Head of caudate nucleus (tissue), 42 donors: ENCODE measurements around the gene OR2T6.
"Not testable (repeated sequence)": the region's sequence is repeated elsewhere in the genome, so short reads cannot be mapped to it uniquely, and the experiment has no call there.

Experiments
- DNase-seq, 42 donors: peaks; one replicate each; pipeline versions ENCODE4 v3.0.0 to v3.0.0-alpha.2; 2020 to 2021; ENCODE audit warnings: mixed read lengths in 7 of 42
- intact Hi-C: fragments of 100-400 bp; cut with DNase I; formaldehyde crosslinking; loops from one replicate; pipeline ENCODE4 v1.15.0; 2022

Gene OR2T6, protein sequence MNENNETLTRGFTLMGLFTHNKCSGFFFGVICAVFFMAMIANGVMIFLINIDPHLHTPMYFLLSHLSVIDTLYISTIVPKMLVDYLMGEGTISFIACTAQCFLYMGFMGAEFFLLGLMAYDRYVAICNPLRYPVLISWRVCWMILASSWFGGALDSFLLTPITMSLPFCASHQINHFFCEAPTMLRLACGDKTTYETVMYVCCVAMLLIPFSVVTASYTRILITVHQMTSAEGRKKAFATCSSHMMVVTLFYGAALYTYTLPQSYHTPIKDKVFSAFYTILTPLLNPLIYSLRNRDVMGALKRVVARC

DNA sequence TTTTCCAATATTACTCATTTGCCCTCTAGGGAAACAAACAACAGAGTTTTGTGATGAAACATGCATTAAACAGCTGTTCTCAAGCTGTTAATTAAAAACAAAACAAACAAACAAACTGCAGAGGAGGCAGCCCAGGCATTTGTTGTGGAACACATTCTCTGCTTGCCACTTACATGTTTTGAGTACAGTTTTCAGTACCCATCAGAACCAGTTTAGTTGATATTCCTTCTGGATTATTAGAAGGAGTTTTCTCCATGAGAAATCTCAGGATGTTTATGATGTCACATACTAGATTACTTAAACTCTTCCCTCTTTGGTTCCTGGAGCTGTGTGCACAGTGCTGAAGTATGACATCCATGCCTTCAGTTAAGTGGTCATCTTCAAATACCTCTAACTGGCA lies at the start of gene OR2T6:
TSS of gene OR2T6 (plus strand) at position 301 of the 400 bp plus-strand sequence. CDS start 11,863 bp downstream, outside the sequence.
- intact Hi-C loops: no loop called here
- no peak for DNase-seq

DNA sequence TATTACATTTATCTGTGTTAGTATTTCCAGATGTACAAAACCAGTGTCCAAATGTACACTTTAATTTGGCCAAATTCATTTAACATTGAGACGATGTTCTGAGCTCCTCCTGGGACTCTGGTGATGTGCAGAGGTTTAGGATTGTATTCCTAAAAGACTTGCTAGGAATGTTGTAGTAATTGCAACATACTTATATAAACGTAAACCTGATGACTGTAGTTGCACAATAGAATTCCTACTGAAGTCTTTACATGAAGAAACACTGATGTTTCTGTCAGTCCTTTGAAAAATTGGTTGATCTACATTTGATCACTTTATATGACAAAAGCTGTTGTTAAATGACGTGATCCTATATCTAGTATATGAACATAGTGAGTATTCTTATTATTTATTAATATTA lies 32.1 kb upstream of the OR2T6 start:
- DNase-seq: no peak
- intact Hi-C loops: no loop called here

DNA sequence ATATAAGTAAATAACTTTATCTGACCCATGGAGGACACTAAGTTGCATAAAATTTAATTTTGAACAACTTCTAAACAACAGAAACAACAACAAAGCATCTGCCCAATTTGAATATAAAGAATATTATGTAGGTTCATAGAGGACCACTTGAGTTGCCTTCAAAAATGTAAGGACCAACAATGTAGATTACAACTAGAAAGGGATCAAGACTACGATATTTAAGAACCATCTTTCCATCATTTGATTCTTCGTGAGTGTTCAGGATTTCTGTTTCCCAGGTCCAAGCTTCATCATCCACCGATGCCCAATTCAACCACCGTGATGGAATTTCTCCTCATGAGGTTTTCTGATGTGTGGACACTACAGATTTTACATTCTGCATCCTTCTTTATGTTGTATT lies 27.1 kb upstream of the OR2T6 start, which contains the start of gene OR14C36:
TSS of gene OR14C36 (plus strand) at position 301 of the 400 bp plus-strand sequence. CDS start at position 301, 0 bp downstream.
- intact Hi-C loops: no loop called here
- DNase-seq: no peak

DNA sequence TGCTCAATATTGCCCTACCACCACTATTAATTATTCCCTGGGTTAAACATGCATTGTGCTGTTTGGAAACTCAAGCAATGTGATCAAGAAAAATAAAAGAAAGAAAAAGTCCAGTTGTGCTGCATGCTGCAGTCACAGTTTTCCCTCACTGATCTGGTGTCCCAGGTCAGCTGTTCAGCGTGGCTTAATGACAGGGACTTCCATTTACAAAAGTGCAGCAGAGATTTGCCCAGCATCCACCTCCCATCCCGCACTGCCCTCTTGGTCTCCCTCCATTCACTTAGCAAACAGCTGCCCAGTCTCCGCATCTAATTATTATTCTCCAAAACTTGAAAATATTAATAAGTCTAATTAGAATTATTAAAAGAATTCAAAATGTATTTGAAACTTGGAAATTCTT lies 16.1 kb upstream of the OR2T6 start:
- DNase-seq: peak in 18 of 42 donors; percentile 11 to 56 (median 30)
- intact Hi-C loops: no loop called here

DNA sequence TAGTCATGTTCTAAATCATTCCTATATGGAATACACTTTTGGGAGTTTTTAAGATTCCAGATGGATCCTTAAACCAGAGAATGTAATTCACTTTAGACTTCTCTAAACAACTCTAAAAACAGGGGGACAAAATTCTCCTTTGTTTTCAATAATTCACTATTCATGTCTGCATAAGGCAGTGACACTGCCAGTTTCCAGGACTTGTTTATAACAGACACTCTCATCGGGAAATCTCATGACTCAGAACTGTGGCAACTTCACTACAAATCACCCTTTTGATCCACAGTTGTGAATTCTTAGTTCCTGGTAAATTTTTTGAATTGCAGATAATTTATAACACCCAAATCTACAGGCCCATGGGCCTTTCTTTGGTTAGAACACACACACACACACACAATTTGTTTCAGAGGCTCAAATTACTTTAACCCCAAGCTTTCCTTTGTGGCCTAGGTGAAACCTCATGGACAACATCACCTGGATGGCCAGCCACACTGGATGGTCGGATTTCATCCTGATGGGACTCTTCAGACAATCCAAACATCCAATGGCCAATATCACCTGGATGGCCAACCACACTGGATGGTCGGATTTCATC lies 14.3 kb upstream of the OR2T6 start, which contains the start of gene OR2T4:
TSS of gene OR2T4 (plus strand) at position 545 of the 595 bp plus-strand sequence. CDS start at position 545, 0 bp downstream.
- peak in 12 of 42 donors; percentile 6 to 68 (median 39) for DNase-seq
- intact Hi-C loops: loop anchor here (10.0 kb wide), 1 partner anchor 46 kb away; no protein-coding TSS in a partner anchor

DNA sequence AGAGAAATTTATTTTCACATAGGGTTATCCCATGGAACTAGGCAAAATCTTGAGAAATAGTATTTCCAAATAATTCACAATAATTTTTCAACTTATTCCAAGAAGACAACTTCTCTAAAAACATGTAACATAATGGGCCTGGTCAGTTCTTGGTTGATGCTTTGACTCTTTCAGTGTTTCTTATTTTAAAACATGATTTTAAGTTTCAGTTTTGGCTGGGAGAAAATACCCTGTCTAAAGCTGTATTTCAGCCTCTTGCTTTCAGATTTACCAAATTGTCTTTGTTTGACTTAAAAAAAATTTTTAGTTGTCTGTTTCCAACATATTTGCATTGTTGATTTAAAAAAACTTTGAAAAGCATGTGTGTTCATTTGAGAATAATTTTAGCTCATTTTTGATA lies 8.9 kb upstream of the OR2T6 start:
- DNase-seq: no peak
- intact Hi-C loops: loop anchor here (10.0 kb wide), 1 partner anchor 52 kb away; no protein-coding TSS in a partner anchor

DNA sequence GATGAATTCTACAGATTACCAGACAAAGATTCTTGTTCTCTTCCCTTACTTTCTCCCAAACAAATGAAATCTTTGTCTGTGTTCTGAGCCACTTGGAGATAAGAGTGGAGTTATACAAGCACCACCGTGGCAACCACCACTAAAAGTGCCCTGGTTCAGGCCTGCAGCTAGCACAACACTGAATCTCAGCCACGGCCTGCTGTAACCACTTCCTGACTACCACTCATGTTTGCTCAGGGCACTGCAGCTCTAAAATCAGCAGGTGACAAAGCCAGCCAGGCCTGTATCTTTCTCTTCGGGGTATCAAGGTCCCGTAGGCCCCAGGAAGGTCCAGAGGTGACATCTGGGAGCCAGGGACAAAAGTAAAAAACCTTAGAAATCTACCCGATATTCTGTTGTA lies 3.2 kb upstream of the OR2T6 start:
- intact Hi-C loops: no loop called here
- DNase-seq: no peak

DNA sequence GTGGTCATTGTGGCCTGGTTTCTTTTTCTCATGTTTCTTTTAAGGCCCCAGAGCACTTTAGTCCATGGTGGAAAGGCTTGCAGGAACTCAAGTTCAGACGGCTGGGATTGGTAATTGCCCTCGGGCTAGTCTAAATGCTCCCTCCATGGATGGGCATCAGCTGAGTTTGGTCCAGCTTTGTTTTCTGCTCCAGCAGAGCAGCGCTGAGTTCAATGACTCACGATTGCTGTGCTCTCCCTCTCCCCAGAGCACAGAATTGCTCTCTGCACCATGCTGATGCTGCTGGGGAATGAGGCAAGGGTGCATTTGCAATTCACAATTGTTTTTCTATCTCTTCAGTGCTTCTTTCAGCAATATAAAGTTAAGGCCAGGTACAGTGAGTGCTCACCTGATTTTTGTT lies 1.8 kb upstream of the OR2T6 start:
- intact Hi-C loops: no loop called here
- no peak for DNase-seq

DNA sequence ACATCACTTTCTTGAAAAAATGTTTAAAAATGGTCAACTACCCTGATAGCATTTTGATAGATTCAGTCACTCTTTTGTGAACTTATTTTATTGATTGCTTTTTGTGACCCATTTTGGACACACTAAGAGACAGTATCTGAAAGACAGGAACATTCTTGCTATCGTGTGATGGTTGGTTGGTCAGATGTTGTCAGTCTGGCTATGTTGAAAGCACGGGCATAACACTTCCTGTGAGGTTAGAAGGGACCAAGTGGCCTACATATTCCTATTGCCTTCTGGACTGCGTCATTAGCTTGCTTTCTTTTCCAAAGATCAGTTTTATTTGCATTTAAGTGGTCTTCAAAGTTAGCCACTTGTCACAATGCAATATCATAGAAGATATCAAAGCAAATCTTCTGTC lies 1.4 kb downstream of the OR2T6 start:
- intact Hi-C loops: no loop called here

DNA sequence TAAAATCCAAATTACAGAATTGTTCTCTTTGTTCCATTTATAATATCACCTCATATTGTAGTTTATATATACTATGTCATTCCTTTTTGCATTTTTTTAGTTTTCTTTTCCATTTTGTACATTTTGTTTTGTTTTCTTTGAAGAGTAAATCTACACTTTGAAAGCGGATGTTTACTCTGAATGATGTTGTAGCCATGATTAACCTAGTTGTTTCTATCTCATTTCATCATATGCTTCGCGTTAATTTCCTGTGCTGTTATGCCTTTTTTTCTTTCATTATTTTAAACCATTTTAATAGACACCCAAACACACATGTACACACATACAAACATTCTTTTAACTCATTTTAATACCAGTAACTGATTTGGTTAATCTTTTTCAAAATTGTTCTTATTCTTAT lies 5.3 kb downstream of the OR2T6 start:
- DNase-seq: no peak
- intact Hi-C loops: no loop called here

More for the DNA sequence above, 1.4 kb downstream of the OR2T6 start:
- DNase-seq: no peak

DNA sequence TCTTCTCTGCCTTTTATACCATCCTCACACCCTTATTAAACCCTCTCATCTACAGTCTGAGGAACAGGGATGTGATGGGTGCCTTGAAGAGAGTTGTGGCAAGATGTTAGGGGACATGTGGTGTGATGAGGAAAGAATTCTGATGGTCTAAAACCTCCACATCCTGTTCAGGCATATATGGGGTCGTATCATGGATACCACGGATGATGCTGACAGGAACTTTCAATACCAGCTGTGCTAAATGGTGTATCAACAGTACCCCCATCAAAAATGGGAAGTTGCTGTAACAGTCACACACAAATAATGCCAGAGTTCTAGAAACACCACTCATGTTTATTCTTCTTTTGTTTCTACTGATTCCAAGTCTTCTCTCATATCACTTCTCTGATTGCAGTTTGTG lies 12.9 kb downstream of the OR2T6 start:
- DNase-seq: no peak
- intact Hi-C loops: no loop called here

DNA sequence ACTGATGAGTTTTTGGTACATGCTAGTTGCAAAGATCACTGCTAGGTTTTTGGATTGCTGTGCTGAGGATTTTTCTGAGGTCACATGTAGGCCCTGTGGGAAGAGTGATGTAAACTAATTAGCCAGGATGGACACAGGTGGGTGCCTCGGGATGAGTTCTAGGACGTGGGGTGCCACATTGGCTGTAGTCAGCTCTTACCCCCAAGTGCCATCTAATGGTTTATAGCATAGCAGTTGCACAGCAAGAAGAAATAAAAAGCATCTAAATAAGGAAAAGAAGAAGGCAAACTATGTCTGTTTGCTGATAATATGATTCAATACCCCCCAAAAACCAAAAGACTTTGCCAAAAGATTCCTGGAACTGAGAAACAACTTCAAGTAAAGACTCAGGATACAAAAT lies 17.5 kb downstream of the OR2T6 start:
- DNase-seq: peak in 1 of 42 donors; percentile 36
- intact Hi-C loops: no loop called here

DNA sequence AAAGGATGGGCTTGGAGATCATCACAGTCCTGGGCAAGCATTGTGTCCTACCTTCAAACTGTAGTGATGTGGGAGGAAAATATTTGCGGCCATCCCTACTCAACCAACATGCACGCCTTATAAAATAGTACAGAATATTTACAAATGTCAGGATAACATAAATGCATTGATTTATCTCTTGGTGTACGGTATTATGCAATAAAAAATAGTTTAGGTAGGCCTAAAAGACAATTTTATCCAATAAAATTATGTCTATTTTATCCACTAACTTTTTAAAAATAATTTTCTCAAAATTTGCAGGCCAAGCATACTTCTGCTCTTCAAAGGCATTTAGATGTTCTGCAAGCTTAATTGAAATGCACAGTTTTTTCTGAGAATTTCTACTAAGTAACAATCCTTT lies 27.2 kb downstream of the OR2T6 start, which contains the start of gene OR2T1:
TSS of gene OR2T1 (plus strand) at position 301 of the 400 bp plus-strand sequence. CDS start 3,100 bp downstream, outside the sequence.
- intact Hi-C loops: no loop called here

DNA sequence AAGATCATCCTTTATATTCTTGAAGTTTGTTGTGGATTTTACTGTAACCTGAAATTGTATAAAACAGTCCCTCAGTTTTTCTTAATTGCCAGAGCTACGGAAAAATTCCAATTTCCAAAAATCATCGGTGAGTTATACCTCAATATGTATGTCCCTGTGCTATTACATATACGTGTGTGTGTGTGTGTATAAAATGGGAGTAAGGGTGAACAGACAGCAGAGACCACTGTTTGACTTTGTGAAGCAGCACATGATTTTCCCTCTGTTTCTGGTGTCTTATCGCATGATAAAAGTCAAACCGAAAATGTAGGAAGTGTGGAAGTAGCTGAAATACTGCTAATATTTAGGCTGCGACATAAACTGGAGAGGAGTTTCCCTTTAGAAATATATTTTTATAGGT lies 28.5 kb downstream of the OR2T6 start:
- no peak for DNase-seq
- intact Hi-C loops: no loop called here

More for the DNA sequence above, 27.2 kb downstream of the OR2T6 start, which contains the start of gene OR2T1:
- DNase-seq: no peak

DNA sequence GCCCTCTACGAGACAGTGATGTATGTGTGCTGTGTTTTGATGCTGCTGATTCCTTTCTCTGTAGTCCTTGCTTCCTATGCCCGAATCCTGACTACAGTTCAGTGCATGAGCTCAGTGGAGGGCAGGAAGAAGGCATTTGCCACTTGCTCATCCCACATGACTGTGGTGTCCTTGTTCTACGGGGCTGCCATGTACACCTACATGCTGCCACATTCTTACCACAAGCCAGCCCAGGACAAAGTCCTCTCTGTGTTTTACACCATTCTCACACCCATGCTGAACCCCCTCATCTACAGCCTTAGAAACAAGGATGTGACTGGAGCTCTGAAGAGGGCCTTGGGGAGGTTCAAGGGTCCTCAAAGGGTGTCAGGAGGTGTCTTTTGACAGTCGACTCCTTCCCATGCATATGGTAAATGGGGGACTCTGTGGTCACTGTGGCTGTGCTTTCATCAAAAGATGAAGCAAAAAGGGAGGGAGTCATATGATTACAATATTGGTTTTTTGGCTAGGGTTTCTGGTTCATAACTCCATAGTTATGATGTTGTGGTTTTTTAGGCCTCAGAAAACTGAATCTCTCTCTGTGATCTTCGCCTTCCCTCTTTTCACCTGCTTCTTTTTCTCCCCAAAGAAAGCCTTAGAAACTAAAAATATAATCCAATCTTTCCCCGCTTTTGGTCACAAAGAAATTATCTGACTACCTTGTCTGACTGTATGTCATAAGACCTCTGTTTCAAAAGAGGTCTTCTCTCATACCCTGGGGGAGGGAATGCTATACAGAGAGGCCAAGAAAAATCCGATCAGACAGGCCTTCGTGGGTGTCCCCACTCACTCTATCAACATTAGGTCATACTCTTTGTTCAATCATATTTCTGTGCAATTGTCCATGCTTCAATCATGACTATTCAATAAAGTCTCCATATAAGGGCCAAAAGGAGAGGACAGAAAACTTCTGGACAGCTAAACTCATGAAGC lies 31.5 kb downstream of the OR2T6 start:
- no peak for DNase-seq
- intact Hi-C loops: no loop called here

DNA sequence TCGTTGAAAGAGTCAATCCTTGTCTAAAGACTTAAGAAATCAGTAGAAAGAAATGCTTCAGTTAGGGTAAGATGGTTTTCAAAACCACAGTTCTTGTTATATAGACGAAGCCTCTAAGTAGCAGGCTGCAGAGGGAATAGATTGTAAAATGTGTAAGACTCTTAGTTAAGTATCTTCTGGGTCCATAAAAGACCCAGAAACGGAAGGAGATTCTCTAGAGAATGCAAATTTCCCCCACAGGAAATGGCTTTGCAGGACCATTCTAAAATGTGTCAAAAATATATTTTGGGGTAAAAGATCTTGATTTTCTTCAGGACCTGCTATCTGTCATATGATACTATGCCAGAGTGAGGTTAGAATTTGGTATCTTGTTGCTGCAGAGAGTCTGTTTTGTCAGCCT lies 40.7 kb downstream of the OR2T6 start:
- intact Hi-C loops: no loop called here
- DNase-seq: no peak

DNA sequence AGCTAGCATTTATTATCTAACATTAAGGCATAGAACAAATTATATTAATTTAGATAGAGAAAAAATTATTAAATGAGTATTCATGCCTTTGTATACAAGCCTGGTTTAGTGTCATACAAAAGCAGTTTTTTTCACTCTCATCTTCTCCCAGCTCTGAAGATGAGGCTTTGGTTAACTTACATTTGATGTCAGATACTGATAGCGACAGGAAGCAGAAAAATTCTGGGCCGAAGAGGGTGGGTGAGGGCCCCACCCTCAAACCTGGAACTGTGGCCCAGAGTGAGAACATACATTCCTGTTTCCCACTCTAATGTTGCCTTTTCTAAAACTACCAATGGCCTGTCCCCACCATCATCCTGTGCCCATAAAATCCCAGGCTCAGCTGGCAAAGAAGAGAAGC lies 42.3 kb downstream of the OR2T6 start:
- intact Hi-C loops: no loop called here
- DNase-seq: no peak

DNA sequence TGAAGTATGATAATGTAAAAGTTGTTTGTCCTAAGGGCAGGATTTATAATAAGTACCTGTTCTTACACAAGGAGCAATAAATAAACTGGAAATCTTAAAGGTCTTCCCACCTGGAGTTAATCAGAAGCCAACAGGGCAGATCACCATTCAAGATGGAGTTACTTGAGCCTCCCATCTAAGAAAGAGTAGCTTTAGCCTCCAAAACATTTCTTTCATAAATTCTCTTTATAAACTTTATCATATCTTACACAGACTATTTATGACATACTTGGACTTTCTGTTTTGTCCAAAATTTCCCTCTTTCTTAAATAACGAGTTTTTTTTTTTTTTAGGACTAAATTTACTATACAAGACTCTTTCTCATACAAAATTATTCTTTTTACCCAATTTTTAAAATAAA lies 45.8 kb downstream of the OR2T6 start:
- intact Hi-C loops: no loop called here
- no peak for DNase-seq

DNA sequence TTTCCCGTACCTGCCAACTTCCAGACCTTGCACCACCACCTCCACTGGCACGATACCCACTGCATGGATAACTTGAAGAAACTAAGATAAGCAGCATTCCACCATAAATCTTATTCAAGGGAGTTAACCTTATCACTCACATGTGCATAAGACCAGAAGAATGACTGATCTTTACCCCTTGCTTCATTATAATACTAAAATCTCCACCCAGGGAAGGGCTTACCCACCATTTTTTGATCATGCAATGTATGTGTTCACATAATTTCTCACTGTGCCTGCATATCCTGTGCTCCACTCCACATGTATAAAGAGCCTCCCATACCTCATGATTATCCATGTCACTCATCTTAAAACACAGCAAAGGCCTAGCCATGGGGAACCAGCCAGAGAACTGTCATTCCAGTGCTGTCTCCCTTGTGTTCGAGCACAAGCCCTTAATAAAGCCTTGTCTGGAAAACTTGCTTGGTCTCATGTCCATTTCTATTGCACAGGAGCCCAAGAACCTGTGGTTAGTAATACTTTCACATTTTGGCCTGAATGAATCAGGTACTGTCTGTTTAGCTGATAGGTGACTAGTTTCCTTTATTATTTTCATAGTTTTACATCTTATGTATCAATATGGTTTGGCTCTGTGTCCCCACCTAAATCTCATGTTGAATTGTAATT lies 52.1 kb downstream of the OR2T6 start:
- DNase-seq, intact Hi-C loops: not testable (repeated sequence)
